ENCODE results near the gene IRAK3.

IRAK3 gene, protein sequence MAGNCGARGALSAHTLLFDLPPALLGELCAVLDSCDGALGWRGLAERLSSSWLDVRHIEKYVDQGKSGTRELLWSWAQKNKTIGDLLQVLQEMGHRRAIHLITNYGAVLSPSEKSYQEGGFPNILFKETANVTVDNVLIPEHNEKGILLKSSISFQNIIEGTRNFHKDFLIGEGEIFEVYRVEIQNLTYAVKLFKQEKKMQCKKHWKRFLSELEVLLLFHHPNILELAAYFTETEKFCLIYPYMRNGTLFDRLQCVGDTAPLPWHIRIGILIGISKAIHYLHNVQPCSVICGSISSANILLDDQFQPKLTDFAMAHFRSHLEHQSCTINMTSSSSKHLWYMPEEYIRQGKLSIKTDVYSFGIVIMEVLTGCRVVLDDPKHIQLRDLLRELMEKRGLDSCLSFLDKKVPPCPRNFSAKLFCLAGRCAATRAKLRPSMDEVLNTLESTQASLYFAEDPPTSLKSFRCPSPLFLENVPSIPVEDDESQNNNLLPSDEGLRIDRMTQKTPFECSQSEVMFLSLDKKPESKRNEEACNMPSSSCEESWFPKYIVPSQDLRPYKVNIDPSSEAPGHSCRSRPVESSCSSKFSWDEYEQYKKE

DNA sequence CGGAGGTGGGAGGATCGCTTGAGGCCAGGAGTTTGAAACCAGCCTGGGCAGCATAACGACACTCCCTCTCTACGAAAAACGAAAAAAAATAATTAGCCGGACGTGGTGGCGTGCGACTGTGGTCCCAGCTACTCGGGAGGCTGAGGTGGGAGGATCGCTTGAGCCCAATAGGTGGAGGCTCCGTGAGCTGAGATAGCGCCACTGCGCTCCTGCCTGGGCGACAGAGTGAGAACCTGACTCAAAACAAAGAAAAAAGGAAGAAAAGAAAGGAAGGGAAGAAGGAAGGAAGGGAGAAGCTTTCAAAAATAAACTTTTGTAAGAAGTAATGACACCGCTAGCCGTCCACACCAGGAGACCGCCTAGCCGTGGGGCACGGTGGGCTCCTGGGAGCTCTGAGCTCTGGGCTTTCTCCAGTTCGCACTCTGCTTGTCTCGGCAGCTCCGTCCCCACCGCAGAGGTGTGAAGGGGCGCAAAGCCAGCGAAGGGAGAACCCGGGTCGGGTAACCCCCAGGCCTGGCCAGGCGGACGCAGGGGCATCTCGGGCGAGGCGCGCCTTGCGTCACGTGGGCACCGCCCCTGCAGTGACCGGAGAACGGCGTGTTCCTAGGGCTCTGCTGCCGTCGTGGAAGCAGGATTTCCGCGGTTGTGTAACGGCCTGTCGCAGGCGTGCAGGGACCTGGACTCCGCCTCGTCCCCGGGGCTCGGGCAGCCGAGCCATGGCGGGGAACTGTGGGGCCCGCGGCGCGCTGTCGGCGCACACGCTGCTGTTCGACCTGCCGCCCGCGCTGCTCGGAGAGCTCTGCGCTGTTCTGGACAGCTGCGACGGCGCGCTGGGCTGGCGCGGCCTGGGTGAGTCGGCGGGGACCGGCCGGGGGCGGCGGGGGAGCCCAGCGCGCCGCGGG, at the start of gene IRAK3:
IRAK3 (plus strand) TSS at position 631 of the 902 bp plus-strand sequence; CDS start at position 717, 86 bp downstream.
- no peaks in the 10 kb centered on the region for H3K36me3 Mint-ChIP-seq (ENCODE audit: low read depth)
- peaks cover 31% of the 10 kb centered on the region for H3K27me3 Mint-ChIP-seq (ENCODE audit: low read depth)
- peaks cover 7% of the 10 kb centered on the region for H3K9me3 Mint-ChIP-seq
- no peak for TF ChIP-seq CTCF (IDR thresholded peaks at IDR 0.05; ENCODE audit: unreplicated experiment in 3 of 3)
- peak within 1 kb of the TSS; percentile 58 to 77 (median 75) for H3K4me3 Mint-ChIP-seq
- H3K4me1 Mint-ChIP-seq: no peaks in the 10 kb centered on the region
- H3K27ac Mint-ChIP-seq: no peak within 1 kb of the TSS

DNA sequence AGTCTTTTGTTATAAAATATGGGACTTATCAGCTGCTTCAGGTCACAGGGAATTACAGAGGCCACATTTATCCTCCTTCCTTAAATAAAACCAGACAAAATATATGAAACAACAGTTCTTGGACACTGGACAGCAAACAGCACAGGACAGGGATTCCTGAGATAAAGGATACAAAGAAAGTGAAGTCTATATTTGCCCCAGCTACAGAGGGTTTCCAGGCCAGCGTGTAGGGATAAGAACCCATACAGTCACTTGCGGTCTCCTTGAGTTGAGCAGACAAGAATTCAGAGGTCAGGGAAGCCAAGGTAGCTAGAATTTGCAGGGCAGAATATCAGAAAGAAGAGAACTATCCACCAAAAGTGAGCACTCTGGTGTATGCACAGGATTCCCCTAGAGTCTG, 49.7 kb upstream of the IRAK3 start:
- Mint-ChIP-seq H3K9me3 (peaks cover 31% of the 10 kb centered on the region), H3K4me1 (no peaks in the 10 kb centered on the region), H3K4me3 (no peak overlapping the region), H3K27ac (no peak overlapping the region), H3K27me3 (ENCODE audit: low read depth) (no peaks in the 10 kb centered on the region), H3K36me3 (ENCODE audit: low read depth) (peaks cover 77% of the 10 kb centered on the region)
- TF ChIP-seq CTCF (IDR thresholded peaks at IDR 0.05; ENCODE audit: unreplicated experiment in 3 of 3): no peak

DNA sequence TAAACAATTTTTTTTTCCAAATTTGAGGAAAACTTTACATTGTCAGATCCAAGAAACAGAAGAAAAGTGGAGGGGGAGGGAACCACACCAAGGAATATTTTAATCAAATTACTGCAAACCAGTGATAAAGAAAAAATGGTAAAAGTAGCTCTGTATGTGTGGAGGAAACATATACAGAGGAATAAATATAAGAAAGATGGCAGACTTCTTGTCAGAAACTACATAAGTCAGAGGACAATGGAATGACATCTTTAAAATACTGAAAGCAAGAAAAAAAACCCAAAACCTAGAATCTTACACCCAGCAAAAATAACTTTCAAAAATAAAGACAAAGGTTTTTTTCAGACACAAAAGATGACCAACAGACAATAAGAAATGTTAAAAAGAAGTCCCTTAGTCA, 48.3 kb upstream of the IRAK3 start:
- H3K27me3 Mint-ChIP-seq (ENCODE audit: low read depth): no peaks in the 10 kb centered on the region
- TF ChIP-seq CTCF (IDR thresholded peaks at IDR 0.05; ENCODE audit: unreplicated experiment in 3 of 3): no peak
- no peaks in the 10 kb centered on the region for H3K4me1 Mint-ChIP-seq

GRCh38 chr12:66141299-66141698, 47.7 kb upstream of the IRAK3 start:
- Mint-ChIP-seq H3K36me3 (ENCODE audit: low read depth) (peaks cover 82% of the 10 kb centered on the region), H3K27me3 (ENCODE audit: low read depth) (no peaks in the 10 kb centered on the region), H3K4me1 (no peaks in the 10 kb centered on the region), H3K4me3 (no peak overlapping the region), H3K27ac (no peak overlapping the region), H3K9me3 (peaks cover 28% of the 10 kb centered on the region)
- TF ChIP-seq CTCF (IDR thresholded peaks at IDR 0.05; ENCODE audit: unreplicated experiment in 3 of 3): no peak

More for the DNA sequence above, 48.3 kb upstream of the IRAK3 start:
- Mint-ChIP-seq H3K9me3 (peaks cover 31% of the 10 kb centered on the region), H3K36me3 (ENCODE audit: low read depth) (peaks cover 86% of the 10 kb centered on the region), H3K27ac (no peak overlapping the region), H3K4me3 (no peak overlapping the region)

- peaks cover 24% of the 10 kb centered on the region for H3K9me3 Mint-ChIP-seq
- H3K27ac Mint-ChIP-seq: no peak overlapping the region
- no peaks in the 10 kb centered on the region for H3K27me3 Mint-ChIP-seq (ENCODE audit: low read depth)
- H3K36me3 Mint-ChIP-seq (ENCODE audit: low read depth): peaks cover 69% of the 10 kb centered on the region
- no peak for TF ChIP-seq CTCF (IDR thresholded peaks at IDR 0.05; ENCODE audit: unreplicated experiment in 3 of 3)
- no peaks in the 10 kb centered on the region for H3K4me1 Mint-ChIP-seq
- no peak overlapping the region for H3K4me3 Mint-ChIP-seq
These were observed 46.2 kb upstream of the IRAK3 start for GRCh38 chr12:66142826-66143225.
